CD4-positive, alpha-beta memory T cell (primary cell): ENCODE results near the gene ACSL1. TPM values are rescaled to one million over a fixed set of nuclear protein-coding genes. Genes with fewer than 3 reads are reported as not detected.
A peak's percentile ranks its signal among the peaks of the same experiment; 100 is the strongest.

Source experiments
- CTCF ChIA-PET: fragments of 350-600 bp; sonication (Branson Sonifier 250); formaldehyde crosslinking; loops from one replicate; lab custom pipeline; 2021; ENCODE audit warnings: inconsistent platforms; ENCODE audit not compliant: partially characterized antibody; lab: Charles Lee
- POLR2A ChIA-PET: fragments of 350-600 bp; sonication (Branson Sonifier 250); formaldehyde crosslinking; loops from one replicate; lab custom pipeline; 2021; ENCODE audit not compliant: partially characterized antibody; lab: Charles Lee
- DNase-seq, 5 donors: peaks; one replicate each; pipeline versions ENCODE4 v3.0.0 to v3.0.0-alpha.2; 2020 to 2022; ENCODE audit warnings: mixed read lengths in 1 of 5
- H3K27ac ChIP-seq: one replicate; pipeline ENCODE4 v1.7.0; 2013; ENCODE audit warnings: low read depth, low read length
- H3K27me3 ChIP-seq: 2 replicates; pipeline ENCODE4 v1.7.0; 2013; ENCODE audit warnings: mild to moderate bottlenecking, low read length, moderate library complexity; ENCODE audit not compliant: insufficient read depth
- H3K36me3 ChIP-seq: 2 replicates; pipeline ENCODE4 v1.7.0; 2013; ENCODE audit warnings: mild to moderate bottlenecking, low read length, moderate library complexity; ENCODE audit not compliant: insufficient read depth
- H3K4me1 ChIP-seq: 2 replicates; pipeline ENCODE4 v1.7.0; 2013; ENCODE audit warnings: mild to moderate bottlenecking, low read length, moderate library complexity; ENCODE audit not compliant: insufficient read depth
- H3K4me3 ChIP-seq, 2 donors: one replicate each; pipeline ENCODE4 v1.7.0; 2013; ENCODE audit warnings: low read length in 2 of 2, mild to moderate bottlenecking in 1 of 2
- H3K9me3 ChIP-seq, 2 donors: one replicate each; pipeline ENCODE4 v1.7.0; 2013; ENCODE audit warnings: low read length in 2 of 2, control low read depth in 1 of 2; ENCODE audit not compliant: control insufficient read depth in 1 of 2
- H3K27ac Mint-ChIP-seq, 7 donors: one replicate each; pipeline ENCODE4 v1.8.0; 2020 to 2021; ENCODE audit warnings: mixed read lengths in 7 of 7, mild to moderate bottlenecking in 6 of 7, inconsistent platforms in 3 of 7, moderate library complexity in 3 of 7
- H3K27me3 Mint-ChIP-seq, 2 donors: one replicate each; pipeline ENCODE4 v1.8.0; 2020 to 2021; ENCODE audit warnings: mixed read lengths in 2 of 2
- H3K36me3 Mint-ChIP-seq, 2 donors: one replicate each; pipeline ENCODE4 v1.8.0; 2020 to 2021; ENCODE audit warnings: mixed read lengths in 2 of 2, inconsistent platforms in 1 of 2, mild to moderate bottlenecking in 1 of 2
- H3K4me1 Mint-ChIP-seq, 4 donors: one replicate each; pipeline ENCODE4 v1.8.0; 2020 to 2021; ENCODE audit warnings: mixed read lengths in 4 of 4, mild to moderate bottlenecking in 1 of 4
- H3K4me3 Mint-ChIP-seq, 8 donors: one replicate each; pipeline ENCODE4 v1.8.0; 2020 to 2021; ENCODE audit warnings: mixed read lengths in 8 of 8, mild to moderate bottlenecking in 7 of 8, moderate library complexity in 6 of 8, inconsistent platforms in 3 of 8
- H3K9me3 Mint-ChIP-seq, 8 donors: one replicate each; pipeline ENCODE4 v1.8.0; 2020 to 2021; ENCODE audit warnings: mixed read lengths in 8 of 8, mild to moderate bottlenecking in 5 of 8, inconsistent platforms in 3 of 8, moderate library complexity in 1 of 8
- intact Hi-C: fragments of 100-400 bp; cut with micrococcal nuclease; formaldehyde crosslinking; loops from one replicate; pipeline ENCODE4 v1.15.1; 2023
- polyA plus RNA-seq, 2 donors: library from polyadenylated mRNA; unstranded; fragments of 300-500 nt; fragmentation: Illumina TruSeq; gene quantifications; one replicate each; pipeline ENCODE4 v1.2.3, GENCODE V29; 2021
- total RNA-seq, 2 experiments: library from RNA; stranded (reverse); gene quantifications; one replicate each; pipeline ENCODE4 v1.2.3, GENCODE V29; 2021

The ACSL1 gene
- total and polyA plus RNA-seq, 4 experiments from 2014 or later: 4.0 to 12.9 (median 9.2) TPM

- H3K27me3 ChIP-seq: no peaks in the 10 kb centered on the region
- peaks cover 0 to 5% of the 10 kb centered on the region in 2 donors for H3K36me3 Mint-ChIP-seq
- CTCF ChIA-PET: no interaction called here
- no peaks in the 10 kb centered on the region for H3K27me3 Mint-ChIP-seq
- peaks cover 3 to 19% (median 11%) of the 10 kb centered on the region in 4 donors for H3K4me1 Mint-ChIP-seq
- H3K27ac ChIP-seq: no peak overlapping the region
- H3K4me3 Mint-ChIP-seq: no peak overlapping the region
- DNase-seq: no peak
- no peak overlapping the region for H3K4me3 ChIP-seq
- H3K36me3 ChIP-seq: no peaks in the 10 kb centered on the region
- POLR2A ChIA-PET: no interaction called here
- no peak overlapping the region for H3K27ac Mint-ChIP-seq
- peaks cover 11% of the 10 kb centered on the region for H3K4me1 ChIP-seq
- intact Hi-C loops: no loop called here
- no peaks in the 10 kb centered on the region for H3K9me3 ChIP-seq
- no peaks in the 10 kb centered on the region for H3K9me3 Mint-ChIP-seq
Observed at GRCh38 chr4:184728858-184729257, 96.9 kb downstream of the ACSL1 start.

- intact Hi-C loops: no loop called here
- no peak overlapping the region for H3K27ac ChIP-seq
- no peaks in the 10 kb centered on the region for H3K27me3 Mint-ChIP-seq
- no peak overlapping the region for H3K4me3 ChIP-seq
- no peaks in the 10 kb centered on the region for H3K9me3 Mint-ChIP-seq
- POLR2A ChIA-PET: no interaction called here
- no peak overlapping the region for H3K27ac Mint-ChIP-seq
- no peaks in the 10 kb centered on the region for H3K9me3 ChIP-seq
- H3K4me1 ChIP-seq: no peaks in the 10 kb centered on the region
- CTCF ChIA-PET: no interaction called here
- no peak for DNase-seq
- no peaks in the 10 kb centered on the region for H3K36me3 ChIP-seq
- H3K27me3 ChIP-seq: no peaks in the 10 kb centered on the region
- peaks cover 3 to 8% (median 5%) of the 10 kb centered on the region in 4 donors for H3K4me1 Mint-ChIP-seq
- no peak overlapping the region for H3K4me3 Mint-ChIP-seq
- peaks cover 0 to 3% of the 10 kb centered on the region in 2 donors for H3K36me3 Mint-ChIP-seq
Observed at GRCh38 chr4:184727430-184727829, 98.3 kb downstream of the ACSL1 start.

- no peaks in the 10 kb centered on the region for H3K4me1 ChIP-seq
- H3K36me3 ChIP-seq: no peaks in the 10 kb centered on the region
- Mint-ChIP-seq H3K4me1 (peaks cover 0 to 7% (median under 1%) of the 10 kb centered on the region in 4 donors), H3K27ac (peak overlapping the region in 2 of 7 donors; percentile 26 to 49), H3K27me3 (no peaks in the 10 kb centered on the region), H3K9me3 (peaks cover 0 to 20% (median 12%) of the 10 kb centered on the region in 8 donors), H3K36me3 (peaks cover 19 to 27% of the 10 kb centered on the region in 2 donors), H3K4me3 (no peak overlapping the region)
- POLR2A ChIA-PET: interaction anchor here (3.1 kb wide), 1 partner anchor 11 kb away, joined by 13 read pairs; the partner anchor contains the start of gene CENPU
- no peaks in the 10 kb centered on the region for H3K27me3 ChIP-seq
- no peak overlapping the region for H3K4me3 ChIP-seq
- CTCF ChIA-PET: interaction anchor here (1.4 kb wide), 1 partner anchor 11 kb away, joined by 3 read pairs; the partner anchor contains the start of gene CENPU
- DNase-seq: no peak
- intact Hi-C loops: no loop called here
- no peak overlapping the region for H3K27ac ChIP-seq
- no peaks in the 10 kb centered on the region for H3K9me3 ChIP-seq
Observed at GRCh38 chr4:184722798-184723197, 103.0 kb downstream of the ACSL1 start.

GRCh38 chr4:184721254-184721653 lies 104.5 kb downstream of the ACSL1 start:
- Histone ChIP-seq H3K27me3 (no peaks in the 10 kb centered on the region), H3K36me3 (no peaks in the 10 kb centered on the region), H3K4me1 (no peaks in the 10 kb centered on the region), H3K9me3 (no peaks in the 10 kb centered on the region), H3K27ac (no peak overlapping the region), H3K4me3 (no peak overlapping the region)
- Mint-ChIP-seq H3K27me3 (no peaks in the 10 kb centered on the region), H3K4me1 (peaks cover 0 to 7% (median 1%) of the 10 kb centered on the region in 4 donors), H3K4me3 (no peak overlapping the region), H3K9me3 (peaks cover 0 to 20% (median 12%) of the 10 kb centered on the region in 8 donors), H3K36me3 (peaks cover 20 to 27% of the 10 kb centered on the region in 2 donors), H3K27ac (no peak overlapping the region)
- ChIA-PET CTCF (interaction anchor here (0.7 to 1.1 kb wide), 2 partner anchors 11 to 276 kb away, joined by 3 read pairs; no protein-coding TSS in a partner anchor), POLR2A (no interaction called here)
- DNase-seq: no peak
- intact Hi-C loops: no loop called here

GRCh38 chr4:184719407-184719806 lies 106.4 kb downstream of the ACSL1 start:
- Histone ChIP-seq H3K9me3 (no peaks in the 10 kb centered on the region), H3K36me3 (no peaks in the 10 kb centered on the region), H3K4me1 (no peaks in the 10 kb centered on the region), H3K27me3 (no peaks in the 10 kb centered on the region), H3K27ac (no peak overlapping the region), H3K4me3 (no peak overlapping the region)
- intact Hi-C loops: no loop called here
- no peak for DNase-seq
- Mint-ChIP-seq H3K27ac (no peak overlapping the region), H3K36me3 (peaks cover 20 to 32% of the 10 kb centered on the region in 2 donors), H3K4me3 (no peak overlapping the region), H3K9me3 (peaks cover 0 to 20% (median 12%) of the 10 kb centered on the region in 8 donors), H3K4me1 (peaks cover 0 to 4% (median under 1%) of the 10 kb centered on the region in 4 donors), H3K27me3 (no peaks in the 10 kb centered on the region)
- CTCF ChIA-PET: interaction anchor here (1.3 to 1.5 kb wide), 2 partner anchors 26 to 57 kb away, joined by 4 read pairs; no protein-coding TSS in a partner anchor
- POLR2A ChIA-PET: no interaction called here

- no peaks in the 10 kb centered on the region for H3K36me3 ChIP-seq
- no peak overlapping the region for H3K27ac Mint-ChIP-seq
- peaks cover 0 to 4% (median under 1%) of the 10 kb centered on the region in 4 donors for H3K4me1 Mint-ChIP-seq
- H3K27ac ChIP-seq: no peak overlapping the region
- intact Hi-C loops: no loop called here
- H3K9me3 Mint-ChIP-seq: peaks cover 0 to 9% (median 4%) of the 10 kb centered on the region in 8 donors
- POLR2A ChIA-PET: no interaction called here
- H3K4me3 ChIP-seq: no peak overlapping the region
- no peaks in the 10 kb centered on the region for H3K27me3 Mint-ChIP-seq
- peaks cover 9 to 21% of the 10 kb centered on the region in 2 donors for H3K36me3 Mint-ChIP-seq
- CTCF ChIA-PET: interaction anchor here (0.8 kb wide), 1 partner anchor 30 kb away, joined by 4 read pairs; no protein-coding TSS in a partner anchor
- DNase-seq: no peak
- H3K27me3 ChIP-seq: no peaks in the 10 kb centered on the region
- no peaks in the 10 kb centered on the region for H3K9me3 ChIP-seq
- no peak overlapping the region for H3K4me3 Mint-ChIP-seq
- H3K4me1 ChIP-seq: no peaks in the 10 kb centered on the region
Observed at GRCh38 chr4:184715526-184715925, 110.2 kb downstream of the ACSL1 start.

- no peaks in the 10 kb centered on the region for H3K9me3 ChIP-seq
- no peak overlapping the region for H3K4me3 Mint-ChIP-seq
- ChIA-PET POLR2A (no interaction called here), CTCF (no interaction called here)
- H3K27me3 ChIP-seq: no peaks in the 10 kb centered on the region
- peaks cover 4 to 18% of the 10 kb centered on the region in 2 donors for H3K36me3 Mint-ChIP-seq
- no peaks in the 10 kb centered on the region for H3K36me3 ChIP-seq
- H3K9me3 Mint-ChIP-seq: peaks cover 0 to 3% (median 0%) of the 10 kb centered on the region in 8 donors
- no peaks in the 10 kb centered on the region for H3K4me1 ChIP-seq
- intact Hi-C loops: no loop called here
- H3K4me1 Mint-ChIP-seq: peaks cover 0 to 3% (median under 1%) of the 10 kb centered on the region in 4 donors
- no peaks in the 10 kb centered on the region for H3K27me3 Mint-ChIP-seq
- H3K27ac ChIP-seq: no peak overlapping the region
- H3K27ac Mint-ChIP-seq: no peak overlapping the region
- H3K4me3 ChIP-seq: no peak overlapping the region
- DNase-seq: no peak
Observed at GRCh38 chr4:184713887-184714286, 111.9 kb downstream of the ACSL1 start.
